ENCODE data around the gene TRPM2. TPM values are rescaled to one million over a fixed set of nuclear protein-coding genes. Genes with fewer than 3 reads are reported as not detected.
"Not testable (repeated sequence)": the region's sequence is repeated elsewhere in the genome, so short reads cannot be mapped to it uniquely, and the experiment has no call there.

Gene TRPM2
- polyA plus RNA-seq, 2 donors = 1.2 to 1.7 TPM

GRCh38 chr21:44391345-44392091 is 38.1 kb downstream of the TRPM2 start:
- H3K4me1 ChIP-seq (ENCODE audit: control insufficient read depth in 2 of 2, insufficient read depth in 2 of 2, low read length in 1 of 2) = no peaks in the 10 kb centered on the region
- no peaks in the 10 kb centered on the region for H3K27me3 ChIP-seq (ENCODE audit: control insufficient read depth in 1 of 2, insufficient read depth in 2 of 2, low read length in 2 of 2)
- H3K9me3 ChIP-seq (ENCODE audit: control insufficient read depth in 2 of 2, insufficient read depth in 1 of 2, low read depth in 1 of 2, low read length in 1 of 2) = peaks cover 2 to 11% of the 10 kb centered on the region in 2 donors
- H3K27ac ChIP-seq (ENCODE audit: low read depth in 2 of 2, low read length in 1 of 2) = no peak overlapping the region
- peaks cover 0 to 2% of the 10 kb centered on the region in 2 donors for H3K36me3 ChIP-seq (ENCODE audit: control insufficient read depth in 2 of 2, insufficient read depth in 2 of 2, low read length in 1 of 2)
- no peak overlapping the region for H3K4me3 ChIP-seq (ENCODE audit: low read depth in 1 of 2, low read length in 2 of 2)
- 61 to 63% methylated on average over 34 of the region's 34 CpGs for WGBS, 2 donors

DNA sequence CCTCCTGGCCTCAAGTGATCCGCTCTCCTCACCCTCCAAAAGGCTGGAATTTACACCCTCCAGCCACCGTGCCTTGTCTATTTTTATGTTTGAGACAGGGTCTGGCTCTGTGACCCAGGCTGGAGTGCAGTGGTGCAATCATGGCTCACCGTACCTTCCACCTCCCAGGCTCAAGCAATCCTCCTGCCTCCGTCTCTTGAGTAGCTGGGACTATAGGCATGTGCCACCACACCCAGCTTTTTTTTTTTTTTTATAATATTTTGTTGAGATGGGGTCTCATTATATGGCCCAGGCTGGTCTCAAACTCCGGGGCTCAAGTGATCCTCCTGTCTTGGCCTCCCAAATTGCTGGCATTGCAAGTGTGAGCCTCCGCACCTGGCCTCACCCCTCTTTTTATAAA is 38.8 kb downstream of the TRPM2 start:
- 84 to 90% methylated on average over 6 of the region's 6 CpGs for WGBS, 2 donors
- H3K4me3 ChIP-seq (ENCODE audit: low read depth in 1 of 2, low read length in 2 of 2) = no peak overlapping the region
- no peaks in the 10 kb centered on the region for H3K27me3 ChIP-seq (ENCODE audit: control insufficient read depth in 1 of 2, insufficient read depth in 2 of 2, low read length in 2 of 2)
- H3K27ac ChIP-seq (ENCODE audit: low read depth in 2 of 2, low read length in 1 of 2) = no peak overlapping the region
- H3K9me3 ChIP-seq (ENCODE audit: control insufficient read depth in 2 of 2, insufficient read depth in 1 of 2, low read depth in 1 of 2, low read length in 1 of 2) = peaks cover 2 to 7% of the 10 kb centered on the region in 2 donors
- H3K36me3 ChIP-seq (ENCODE audit: control insufficient read depth in 2 of 2, insufficient read depth in 2 of 2, low read length in 1 of 2) = peaks cover 0 to 2% of the 10 kb centered on the region in 2 donors
- H3K4me1 ChIP-seq (ENCODE audit: control insufficient read depth in 2 of 2, insufficient read depth in 2 of 2, low read length in 1 of 2) = no peaks in the 10 kb centered on the region

GRCh38 chr21:44392916-44393315 is 39.5 kb downstream of the TRPM2 start:
- Histone ChIP-seq H3K27ac (ENCODE audit: low read depth in 2 of 2, low read length in 1 of 2) (no peak overlapping the region), H3K4me1 (ENCODE audit: control insufficient read depth in 2 of 2, insufficient read depth in 2 of 2, low read length in 1 of 2) (no peaks in the 10 kb centered on the region), H3K4me3 (ENCODE audit: low read depth in 1 of 2, low read length in 2 of 2) (no peak overlapping the region), H3K9me3 (ENCODE audit: control insufficient read depth in 2 of 2, insufficient read depth in 1 of 2, low read depth in 1 of 2, low read length in 1 of 2) (peaks cover 2 to 7% of the 10 kb centered on the region in 2 donors), H3K27me3 (ENCODE audit: control insufficient read depth in 1 of 2, insufficient read depth in 2 of 2, low read length in 2 of 2) (no peaks in the 10 kb centered on the region), H3K36me3 (ENCODE audit: control insufficient read depth in 2 of 2, insufficient read depth in 2 of 2, low read length in 1 of 2) (peaks cover 0 to 2% of the 10 kb centered on the region in 2 donors)
- WGBS, 2 donors = 51 to 52% methylated on average over 2 of the region's 2 CpGs

GRCh38 chr21:44394733-44395132 is 41.3 kb downstream of the TRPM2 start:
- no peak overlapping the region for H3K4me3 ChIP-seq (ENCODE audit: low read depth in 1 of 2, low read length in 2 of 2)
- WGBS, 2 donors = 65 to 66% methylated on average over 5 of the region's 5 CpGs
- peaks cover 0 to 2% of the 10 kb centered on the region in 2 donors for H3K36me3 ChIP-seq (ENCODE audit: control insufficient read depth in 2 of 2, insufficient read depth in 2 of 2, low read length in 1 of 2)
- no peaks in the 10 kb centered on the region for H3K4me1 ChIP-seq (ENCODE audit: control insufficient read depth in 2 of 2, insufficient read depth in 2 of 2, low read length in 1 of 2)
- no peaks in the 10 kb centered on the region for H3K27me3 ChIP-seq (ENCODE audit: control insufficient read depth in 1 of 2, insufficient read depth in 2 of 2, low read length in 2 of 2)
- H3K9me3 ChIP-seq (ENCODE audit: control insufficient read depth in 2 of 2, insufficient read depth in 1 of 2, low read depth in 1 of 2, low read length in 1 of 2) = peaks cover 2 to 7% of the 10 kb centered on the region in 2 donors
- H3K27ac ChIP-seq (ENCODE audit: low read depth in 2 of 2, low read length in 1 of 2) = no peak overlapping the region

DNA sequence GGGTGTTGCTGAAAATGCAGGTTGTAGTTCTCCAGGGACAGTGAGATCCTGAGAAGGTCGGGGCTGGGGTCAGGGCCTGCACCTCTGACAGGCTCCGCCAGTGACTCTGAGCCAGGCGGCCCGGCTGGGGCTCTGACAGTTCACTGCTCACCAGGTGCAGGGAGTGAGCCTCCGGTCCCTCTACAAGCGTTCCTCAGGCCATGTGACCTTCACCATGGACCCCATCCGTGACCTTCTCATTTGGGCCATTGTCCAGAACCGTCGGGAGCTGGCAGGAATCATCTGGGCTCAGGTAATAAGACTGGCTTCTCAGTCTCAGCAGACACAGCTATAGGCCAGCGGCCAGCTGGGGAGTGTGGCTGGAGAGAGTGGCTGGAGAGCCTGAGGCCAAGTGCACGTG is 41.8 kb downstream of the TRPM2 start:
- H3K4me3 ChIP-seq (ENCODE audit: low read depth in 1 of 2, low read length in 2 of 2) = no peak overlapping the region
- peaks cover 0 to 2% of the 10 kb centered on the region in 2 donors for H3K36me3 ChIP-seq (ENCODE audit: control insufficient read depth in 2 of 2, insufficient read depth in 2 of 2, low read length in 1 of 2)
- H3K27ac ChIP-seq (ENCODE audit: low read depth in 2 of 2, low read length in 1 of 2) = no peak overlapping the region
- no peaks in the 10 kb centered on the region for H3K27me3 ChIP-seq (ENCODE audit: control insufficient read depth in 1 of 2, insufficient read depth in 2 of 2, low read length in 2 of 2)
- H3K4me1 ChIP-seq (ENCODE audit: control insufficient read depth in 2 of 2, insufficient read depth in 2 of 2, low read length in 1 of 2) = no peaks in the 10 kb centered on the region
- WGBS, 2 donors = 63 to 69% methylated on average over 11 of the region's 11 CpGs
- peaks cover 2 to 7% of the 10 kb centered on the region in 2 donors for H3K9me3 ChIP-seq (ENCODE audit: control insufficient read depth in 2 of 2, insufficient read depth in 1 of 2, low read depth in 1 of 2, low read length in 1 of 2)

DNA sequence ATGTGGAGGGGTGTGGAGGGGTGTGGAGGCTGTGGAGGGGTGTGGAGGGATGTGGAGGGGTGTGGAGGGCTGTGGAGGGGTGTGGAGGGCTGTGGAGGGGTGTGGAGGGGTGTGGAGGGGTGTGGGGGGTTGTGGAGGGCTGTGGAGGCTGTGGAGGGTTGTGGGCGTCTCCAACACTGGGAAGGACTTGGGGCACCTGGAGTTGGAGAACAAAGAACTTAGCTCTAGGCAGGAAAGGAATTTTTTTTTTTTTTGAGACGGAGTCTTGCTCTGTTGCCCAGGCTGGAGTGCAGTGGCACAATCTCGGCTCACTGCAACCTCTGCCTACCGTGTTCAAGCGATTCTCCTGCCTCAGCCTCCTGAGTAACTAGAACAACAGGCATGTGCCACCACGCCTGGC is 43.4 kb downstream of the TRPM2 start:
- 78 to 79% methylated on average over 6 of the region's 6 CpGs for WGBS, 2 donors

DNA sequence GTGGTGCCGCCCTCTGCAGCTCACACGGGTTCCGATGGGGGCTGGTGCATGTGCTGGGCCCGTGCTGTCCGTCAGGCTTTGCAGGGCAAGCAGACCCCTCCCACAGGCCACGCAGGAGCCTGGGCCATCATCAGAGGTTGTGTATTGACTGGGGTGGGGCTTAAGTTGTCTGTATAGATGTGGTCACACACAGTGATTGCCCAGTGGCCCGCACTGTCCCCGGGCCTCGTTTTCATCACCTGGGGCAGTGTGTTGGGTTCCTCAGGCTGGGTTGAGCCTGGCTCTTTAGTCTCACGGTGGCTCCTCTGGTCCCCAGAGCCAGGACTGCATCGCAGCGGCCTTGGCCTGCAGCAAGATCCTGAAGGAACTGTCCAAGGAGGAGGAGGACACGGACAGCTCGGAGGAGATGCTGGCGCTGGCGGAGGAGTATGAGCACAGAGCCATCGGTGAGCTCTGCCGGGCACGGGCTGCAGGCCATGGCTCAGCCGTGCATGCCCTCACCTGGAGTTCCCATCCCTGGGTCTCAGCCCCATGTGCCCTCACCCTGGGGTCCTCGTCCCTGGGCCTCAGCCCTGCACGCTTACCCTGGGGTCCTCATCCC is 44.1 kb downstream of the TRPM2 start:
- 83 to 85% methylated on average over 21 to 22 of the region's 22 CpGs for whole genome bisulfite sequencing, 2 donors
- no peaks in the 10 kb centered on the region for H3K4me1 ChIP-seq (ENCODE audit: control insufficient read depth in 2 of 2, insufficient read depth in 2 of 2, low read length in 1 of 2)
- peaks cover 0 to 2% of the 10 kb centered on the region in 2 donors for H3K36me3 ChIP-seq (ENCODE audit: control insufficient read depth in 2 of 2, insufficient read depth in 2 of 2, low read length in 1 of 2)
- H3K27ac ChIP-seq (ENCODE audit: low read depth in 2 of 2, low read length in 1 of 2) = no peak overlapping the region
- no peaks in the 10 kb centered on the region for H3K27me3 ChIP-seq (ENCODE audit: control insufficient read depth in 1 of 2, insufficient read depth in 2 of 2, low read length in 2 of 2)
- H3K4me3 ChIP-seq (ENCODE audit: low read depth in 1 of 2, low read length in 2 of 2) = no peak overlapping the region
- peaks cover 2 to 4% of the 10 kb centered on the region in 2 donors for H3K9me3 ChIP-seq (ENCODE audit: control insufficient read depth in 2 of 2, insufficient read depth in 1 of 2, low read depth in 1 of 2, low read length in 1 of 2)

More for the DNA sequence above, 43.4 kb downstream of the TRPM2 start:
- not testable (repeated sequence) for H3K27ac ChIP-seq (ENCODE audit: low read depth in 2 of 2, low read length in 1 of 2); H3K36me3 ChIP-seq (ENCODE audit: control insufficient read depth in 2 of 2, insufficient read depth in 2 of 2, low read length in 1 of 2); H3K27me3 ChIP-seq (ENCODE audit: control insufficient read depth in 1 of 2, insufficient read depth in 2 of 2, low read length in 2 of 2); H3K4me1 ChIP-seq (ENCODE audit: control insufficient read depth in 2 of 2, insufficient read depth in 2 of 2, low read length in 1 of 2); H3K9me3 ChIP-seq (ENCODE audit: control insufficient read depth in 2 of 2, insufficient read depth in 1 of 2, low read depth in 1 of 2, low read length in 1 of 2); H3K4me3 ChIP-seq (ENCODE audit: low read depth in 1 of 2, low read length in 2 of 2)

DNA sequence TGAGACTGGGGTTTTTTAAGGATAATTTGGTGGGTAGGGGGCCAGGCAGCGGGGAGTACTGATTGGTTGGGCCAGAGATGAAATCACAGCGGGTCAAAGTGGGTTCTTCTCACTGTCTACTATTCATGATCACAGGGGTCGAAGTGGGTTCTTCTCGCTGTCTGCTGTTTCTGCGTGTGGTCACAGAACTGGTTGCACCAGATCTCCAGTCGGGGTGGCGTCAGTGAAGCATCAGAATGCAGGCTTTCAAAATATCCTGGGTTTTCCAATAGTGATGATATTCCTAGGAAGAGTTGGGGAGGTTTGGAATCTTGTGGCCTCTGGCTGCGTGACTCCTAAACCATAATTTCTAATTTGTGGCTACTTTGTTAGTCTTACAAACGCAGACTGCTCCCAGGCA is 45.1 kb downstream of the TRPM2 start:
- 78 to 83% methylated on average over 9 of the region's 9 CpGs for WGBS, 2 donors
- no peaks in the 10 kb centered on the region for H3K4me1 ChIP-seq (ENCODE audit: control insufficient read depth in 2 of 2, insufficient read depth in 2 of 2, low read length in 1 of 2)

DNA sequence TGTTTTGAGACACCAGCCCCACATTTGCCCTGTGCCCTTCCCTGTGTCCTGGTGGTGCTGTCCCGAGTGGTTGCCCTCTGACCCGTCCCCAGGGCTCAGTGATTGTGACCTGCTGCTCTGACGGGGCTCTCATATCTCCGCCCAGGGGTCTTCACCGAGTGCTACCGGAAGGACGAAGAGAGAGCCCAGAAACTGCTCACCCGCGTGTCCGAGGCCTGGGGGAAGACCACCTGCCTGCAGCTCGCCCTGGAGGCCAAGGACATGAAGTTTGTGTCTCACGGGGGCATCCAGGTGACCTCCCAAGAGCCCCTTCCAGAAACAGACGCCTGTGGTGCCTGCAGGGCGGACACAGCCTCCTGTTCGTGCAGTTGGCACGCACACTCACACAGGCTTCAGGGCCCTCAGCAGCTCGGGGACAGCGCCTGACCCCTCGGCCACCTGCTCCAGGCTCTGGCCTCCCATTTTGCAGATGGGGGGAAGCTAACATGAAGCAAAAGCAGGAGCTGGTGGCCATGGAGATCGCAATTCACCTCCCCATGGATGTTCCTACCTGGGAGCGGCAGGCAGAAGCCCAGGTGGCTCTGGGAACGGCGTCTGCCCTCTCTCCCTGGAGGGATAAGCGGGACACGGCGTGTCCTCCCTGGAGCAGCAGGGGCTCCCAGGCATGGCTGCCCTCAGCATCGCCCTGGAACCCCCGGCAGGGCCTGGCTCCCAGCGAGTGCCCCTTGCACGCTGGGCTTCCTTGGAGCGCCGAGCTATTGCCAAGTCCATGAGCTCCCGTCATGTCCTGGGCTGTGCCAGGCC is 45.9 kb downstream of the TRPM2 start:
- no peaks in the 10 kb centered on the region for H3K9me3 ChIP-seq (ENCODE audit: control insufficient read depth in 2 of 2, insufficient read depth in 1 of 2, low read depth in 1 of 2, low read length in 1 of 2)
- no peak overlapping the region for H3K4me3 ChIP-seq (ENCODE audit: low read depth in 1 of 2, low read length in 2 of 2)
- peaks cover 0 to 2% of the 10 kb centered on the region in 2 donors for H3K36me3 ChIP-seq (ENCODE audit: control insufficient read depth in 2 of 2, insufficient read depth in 2 of 2, low read length in 1 of 2)
- no peaks in the 10 kb centered on the region for H3K4me1 ChIP-seq (ENCODE audit: control insufficient read depth in 2 of 2, insufficient read depth in 2 of 2, low read length in 1 of 2)
- no peak overlapping the region for H3K27ac ChIP-seq (ENCODE audit: low read depth in 2 of 2, low read length in 1 of 2)
- 78 to 80% methylated on average over 33 of the region's 33 CpGs for WGBS, 2 donors
- H3K27me3 ChIP-seq (ENCODE audit: control insufficient read depth in 1 of 2, insufficient read depth in 2 of 2, low read length in 2 of 2) = no peaks in the 10 kb centered on the region

More for the DNA sequence above, 45.1 kb downstream of the TRPM2 start:
- no peaks in the 10 kb centered on the region for H3K27me3 ChIP-seq (ENCODE audit: control insufficient read depth in 1 of 2, insufficient read depth in 2 of 2, low read length in 2 of 2)
- H3K9me3 ChIP-seq (ENCODE audit: control insufficient read depth in 2 of 2, insufficient read depth in 1 of 2, low read depth in 1 of 2, low read length in 1 of 2) = no peaks in the 10 kb centered on the region
- H3K36me3 ChIP-seq (ENCODE audit: control insufficient read depth in 2 of 2, insufficient read depth in 2 of 2, low read length in 1 of 2) = peaks cover 0 to 2% of the 10 kb centered on the region in 2 donors
- H3K27ac ChIP-seq (ENCODE audit: low read depth in 2 of 2, low read length in 1 of 2) = no peak overlapping the region
- H3K4me3 ChIP-seq (ENCODE audit: low read depth in 1 of 2, low read length in 2 of 2) = no peak overlapping the region

Measured in esophagus (tissue), 2 donors.